Fibroblast of mammary gland (primary cell): ENCODE measurements around the gene HTT-AS.

Experiments
- DNase-seq: peaks from one replicate; pipeline ENCODE4 v3.0.0-alpha.2; 2010; ENCODE audit warnings: low read depth
- H3K4me3 ChIP-seq: 2 replicates; pipeline ENCODE4 v1.5.1; 2011; ENCODE audit warnings: low read depth, mild to moderate bottlenecking, low read length, moderate library complexity; ENCODE audit not compliant: control insufficient read depth
- CTCF ChIP-seq: conservative IDR thresholded peaks from 2 replicates; pipeline ENCODE4 v1.5.1; 2011; ENCODE audit warnings: low read depth, low read length, inconsistent platforms; ENCODE audit not compliant: control insufficient read depth, insufficient read depth

Gene HTT-AS

GRCh38 chr4:3077796-3078195 lies 3.5 kb upstream of the HTT-AS start:
- no peak for TF ChIP-seq CTCF
- DNase-seq, result no peak
- no peak overlapping the region for H3K4me3 ChIP-seq

GRCh38 chr4:3075652-3075981 lies 1.3 kb upstream of the HTT-AS start:
- DNase-seq, result no peak
- H3K4me3 ChIP-seq, result peak overlapping the region; percentile 86
- no peak for TF ChIP-seq CTCF

GRCh38 chr4:3074846-3075651 lies 711 bp upstream of the HTT-AS start:
- H3K4me3 ChIP-seq, result peak overlapping the region; percentile 86
- no peak for TF ChIP-seq CTCF
- peak; percentile 52 for DNase-seq

GRCh38 chr4:3073158-3074077 lies 920 bp downstream of the HTT-AS start:
- no peak for DNase-seq
- TF ChIP-seq CTCF, result no peak
- peak overlapping the region; percentile 59 for H3K4me3 ChIP-seq

GRCh38 chr4:3071811-3072210 lies 2.5 kb downstream of the HTT-AS start:
- peak; percentile 55 for DNase-seq
- no peak overlapping the region for H3K4me3 ChIP-seq
- TF ChIP-seq CTCF, result no peak

- DNase-seq, result no peak
- no peak for TF ChIP-seq CTCF
- H3K4me3 ChIP-seq, result no peak overlapping the region
Measured at GRCh38 chr4:3070709-3071500, 3.4 kb downstream of the HTT-AS start.
